ENCODE data around the gene ZIC5. TPM values are rescaled to one million over a fixed set of nuclear protein-coding genes. Genes with fewer than 3 reads are reported as not detected.

ZIC5 gene
- total and polyA plus RNA-seq, 2 of the 13 experiments (the other 11 are each of a cell fraction or from before 2014, with no cell fraction given) = 0.02 to 0.07 TPM

GRCh38 chr13:99916366-99917103 lies 55.0 kb downstream of the ZIC5 start:
- Histone ChIP-seq H2AFZ (ENCODE audit: low read length) (no peak overlapping the region), H3K27ac (ENCODE audit: extremely low read length, insufficient read depth, low read length) (no peak overlapping the region), H3K27me3 (ENCODE audit: control insufficient read depth in 1 of 2, insufficient read depth in 2 of 2, low read length in 2 of 2) (peaks cover 0 to 12% of the 10 kb centered on the region in 2 experiments; a peak in 4 of 5 replicates), H3K9me3 (ENCODE audit: low read length) (no peaks in the 10 kb centered on the region), H3K36me3 (replicated peaks in 1 of 2; ENCODE audit: control insufficient read depth in 1 of 2, insufficient read depth in 2 of 2, low read length in 2 of 2) (no peaks in the 10 kb centered on the region), H3K4me2 (ENCODE audit: low read depth, low read length) (no peak overlapping the region), H3K4me1 (ENCODE audit: insufficient read depth, low read length) (peaks cover 14% of the 10 kb centered on the region), H3K79me2 (ENCODE audit: insufficient read depth, low read length) (no peaks in the 10 kb centered on the region), H4K20me1 (ENCODE audit: insufficient read depth, low read length) (no peaks in the 10 kb centered on the region), H3K4me3 (replicated peaks in 1 of 3; ENCODE audit: insufficient read depth in 1 of 3, low read depth in 2 of 3, low read length in 3 of 3) (no peak overlapping the region), H3K9ac (ENCODE audit: insufficient read depth, low read depth, low read length) (no peak overlapping the region)
- FAIRE-seq (peak; percentile 89), DNase-seq (ENCODE audit: low spot score) (peak; percentile 76), ATAC-seq (peak; percentile 93)
- ChIA-PET POLR2A (no interaction called here), CTCF (ENCODE audit: low intra/inter-chr PET ratio, low total read pairs) (interaction anchor here (1.3 to 4.1 kb wide), 4 partner anchors 261 to 598 kb away, joined by 4 to 35 read pairs (median 17); no protein-coding TSS in a partner anchor)
- in situ Hi-C loops (cut with HindIII; ENCODE audit: extremely low pct_ligation_motif_present, low pct_unique_long_range_greater_than_20kb) (loop anchor here (10.0 kb wide), 1 partner anchor 598 kb away; no protein-coding TSS in a partner anchor), intact Hi-C loops (cut with micrococcal nuclease; ENCODE audit: unreplicated experiment) (loop anchor here (1.0 to 2.0 kb wide), 5 partner anchors 54 to 599 kb away; partner anchors contain the start of gene ZIC5)
- 21% methylated on average over 10 of the region's 10 CpGs for WGBS (ENCODE audit: low lambda C conversion rate)
- BruUV-seq (replicated peaks) = no TSS peak
- TF ChIP-seq MED1 (CRISPR knock-in tag; IDR thresholded peaks at IDR 0.05) = peak; percentile 30; the same call in 1 of the 2 replicates
- TF ChIP-seq CEBPG (CRISPR knock-in tag; IDR thresholded peaks at IDR 0.05) = peak; percentile 42; the same call in 1 of the 2 replicates
- no peak for TF ChIP-seq U2AF2 (IDR thresholded peaks at IDR 0.05; ENCODE audit: low read depth, low read length)
- TF ChIP-seq ZNF263 (CRISPR knock-in tag; IDR thresholded peaks at IDR 0.05) = peak; percentile 75
- peak; percentile 35; the same call in 1 of the 2 replicates for TF ChIP-seq SAP130 (CRISPR knock-in tag; IDR thresholded peaks at IDR 0.05; ENCODE audit: low read depth)
- TF ChIP-seq RAD21 (CRISPR knock-in tag; IDR thresholded peaks at IDR 0.05) = peak; percentile 79; the same call in 1 of the 2 replicates
- peak; percentile 17; the same call in 1 of the 2 replicates for TF ChIP-seq ZNF317 (CRISPR knock-in tag; IDR thresholded peaks at IDR 0.05)
- no peak for TF ChIP-seq FIP1L1 (IDR thresholded peaks at IDR 0.05; ENCODE audit: borderline replicate concordance, insufficient read depth, low read depth, low read length)
- no peak for TF ChIP-seq IRX3 (CRISPR knock-in tag; IDR thresholded peaks at IDR 0.05; ENCODE audit: borderline replicate concordance, low read depth)
- TF ChIP-seq FOXA3 (CRISPR knock-in tag; IDR thresholded peaks at IDR 0.05) = peak; percentile 39; the same call in 1 of the 2 replicates
- TF ChIP-seq AHR (CRISPR knock-in tag; IDR thresholded peaks at IDR 0.05) = no peak
- 0 out of 2 replicates have a peak, but pooled peaks have one; percentile 55 for TF ChIP-seq HOMEZ (CRISPR knock-in tag; IDR thresholded peaks at IDR 0.05; ENCODE audit: low read depth)
- no peak for TF ChIP-seq SP2 (CRISPR knock-in tag; IDR thresholded peaks at IDR 0.05)
- peak; percentile 69; the same call in 1 of the 2 replicates for TF ChIP-seq ZNF800 (CRISPR knock-in tag; IDR thresholded peaks at IDR 0.05)
- 0 out of 4 replicates have a peak, but pooled peaks of 1 of the 2 experiments have one; percentile 28 for TF ChIP-seq KLF16 (CRISPR knock-in tag; IDR thresholded peaks at IDR 0.05)
- TF ChIP-seq ZNF232 (CRISPR knock-in tag; IDR thresholded peaks at IDR 0.05; ENCODE audit: borderline replicate concordance) = 0 out of 2 replicates have a peak, but pooled peaks have one; percentile 52
- peak; percentile 93 for TF ChIP-seq STAG1 (CRISPR knock-in tag; IDR thresholded peaks at IDR 0.05)
- TF ChIP-seq HMGXB4 (CRISPR knock-in tag; IDR thresholded peaks at IDR 0.05; ENCODE audit: borderline replicate concordance in 1 of 2, low read depth in 1 of 2) = peak; percentile 34 to 66; a peak in 2 of 4 replicates
- TF ChIP-seq ZNF124 (CRISPR knock-in tag; IDR thresholded peaks at IDR 0.05) = 0 out of 2 replicates have a peak, but pooled peaks have one; percentile 32
